Choroid plexus epithelial cell (primary cell): ENCODE data around the gene LONP2.

Experiments used
- DNase-seq: peaks from one replicate; pipeline ENCODE4 v3.0.0-alpha.2; 2010; ENCODE audit warnings: low read depth
- H3K4me3 ChIP-seq: 2 replicates; pipeline ENCODE4 v1.5.1; 2011; ENCODE audit warnings: low read depth, mild to moderate bottlenecking, control low read depth, low read length, moderate library complexity
- TF ChIP-seq, protein P1 (sequence below): conservative IDR thresholded peaks from 2 replicates; pipeline ENCODE4 v1.5.1; 2011; ENCODE audit warnings: low read depth, mild to moderate bottlenecking, control low read depth, inconsistent platforms, low read length, moderate library complexity

LONP2 gene

GRCh38 chr16:48220891-48221290, 23.2 kb upstream of the LONP2 start:
- TF ChIP-seq, protein P1, sequence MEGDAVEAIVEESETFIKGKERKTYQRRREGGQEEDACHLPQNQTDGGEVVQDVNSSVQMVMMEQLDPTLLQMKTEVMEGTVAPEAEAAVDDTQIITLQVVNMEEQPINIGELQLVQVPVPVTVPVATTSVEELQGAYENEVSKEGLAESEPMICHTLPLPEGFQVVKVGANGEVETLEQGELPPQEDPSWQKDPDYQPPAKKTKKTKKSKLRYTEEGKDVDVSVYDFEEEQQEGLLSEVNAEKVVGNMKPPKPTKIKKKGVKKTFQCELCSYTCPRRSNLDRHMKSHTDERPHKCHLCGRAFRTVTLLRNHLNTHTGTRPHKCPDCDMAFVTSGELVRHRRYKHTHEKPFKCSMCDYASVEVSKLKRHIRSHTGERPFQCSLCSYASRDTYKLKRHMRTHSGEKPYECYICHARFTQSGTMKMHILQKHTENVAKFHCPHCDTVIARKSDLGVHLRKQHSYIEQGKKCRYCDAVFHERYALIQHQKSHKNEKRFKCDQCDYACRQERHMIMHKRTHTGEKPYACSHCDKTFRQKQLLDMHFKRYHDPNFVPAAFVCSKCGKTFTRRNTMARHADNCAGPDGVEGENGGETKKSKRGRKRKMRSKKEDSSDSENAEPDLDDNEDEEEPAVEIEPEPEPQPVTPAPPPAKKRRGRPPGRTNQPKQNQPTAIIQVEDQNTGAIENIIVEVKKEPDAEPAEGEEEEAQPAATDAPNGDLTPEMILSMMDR, result no peak
- no peak overlapping the region for H3K4me3 ChIP-seq
- DNase-seq, result no peak

- no peak for DNase-seq
- TF ChIP-seq, protein P1, result no peak
- H3K4me3 ChIP-seq, result no peak overlapping the region
Measured at GRCh38 chr16:48223490-48223889, 20.6 kb upstream of the LONP2 start.

- TF ChIP-seq, protein P1, result no peak
- no peak overlapping the region for H3K4me3 ChIP-seq
- no peak for DNase-seq
Measured at GRCh38 chr16:48225456-48225855, 18.6 kb upstream of the LONP2 start.

GRCh38 chr16:48231727-48232492, 12.2 kb upstream of the LONP2 start:
- H3K4me3 ChIP-seq, result no peak overlapping the region
- peak; percentile 76 for DNase-seq
- TF ChIP-seq, protein P1, result peak; percentile 88

DNA sequence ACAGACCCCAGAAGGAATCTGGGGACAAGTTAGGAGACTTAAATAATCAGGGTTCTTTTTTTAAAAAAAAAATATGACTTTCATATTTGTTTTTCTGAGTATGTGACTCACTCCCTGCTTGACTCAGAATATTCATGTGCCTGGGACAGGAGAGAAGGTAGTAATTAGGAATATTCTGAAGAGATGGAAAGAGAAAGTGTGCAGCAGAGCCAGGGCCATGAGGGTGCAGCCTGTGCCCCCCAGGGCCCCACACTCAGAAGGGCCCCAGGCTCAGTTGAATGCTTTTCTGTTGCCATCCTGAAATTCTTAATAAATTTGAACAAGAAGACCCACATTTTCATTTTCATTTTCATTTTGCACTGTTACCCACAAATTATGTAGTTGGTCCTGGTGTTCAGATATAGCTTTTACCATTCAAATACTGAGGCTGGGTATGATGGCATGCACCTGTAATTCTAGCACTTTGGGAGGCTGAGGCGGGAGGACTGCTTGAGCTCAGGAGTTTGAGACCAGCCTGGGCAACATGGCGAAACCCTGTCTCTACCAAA, 11.5 kb upstream of the LONP2 start:
- DNase-seq, result peak; percentile 18
- TF ChIP-seq, protein P1, result no peak
- H3K4me3 ChIP-seq, result no peak overlapping the region

DNA sequence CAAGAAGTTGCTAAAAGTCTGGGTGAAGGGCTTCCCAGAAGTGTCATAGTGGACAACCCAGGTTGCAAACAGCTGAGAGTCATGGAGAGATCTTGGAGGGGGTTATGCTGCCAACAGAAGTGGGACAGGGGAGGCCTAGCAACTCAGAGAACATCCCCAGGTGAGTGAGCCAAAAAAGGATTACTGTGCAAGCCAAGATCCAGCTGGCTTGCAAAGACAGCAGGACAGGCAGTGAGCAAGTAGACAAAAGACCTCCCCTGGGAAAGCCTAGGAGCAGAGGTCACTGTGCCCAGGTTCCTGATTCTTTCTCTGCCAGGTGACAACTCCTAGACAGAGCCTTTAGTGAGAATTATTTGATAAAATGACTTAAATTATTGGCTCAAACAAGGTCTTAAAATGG, 9.5 kb upstream of the LONP2 start:
- DNase-seq, result no peak
- no peak overlapping the region for H3K4me3 ChIP-seq
- TF ChIP-seq, protein P1, result no peak
